Hepatic stellate cell (primary cell): ENCODE results near the gene COPS4.
"Not testable (repeated sequence)": the region's sequence is repeated elsewhere in the genome, so short reads cannot be mapped to it uniquely, and the experiment has no call there.

Experiments
- DNase-seq: peaks from one replicate; pipeline ENCODE4 v3.0.0; 2011; ENCODE audit warnings: low spot score

The COPS4 gene

DNA sequence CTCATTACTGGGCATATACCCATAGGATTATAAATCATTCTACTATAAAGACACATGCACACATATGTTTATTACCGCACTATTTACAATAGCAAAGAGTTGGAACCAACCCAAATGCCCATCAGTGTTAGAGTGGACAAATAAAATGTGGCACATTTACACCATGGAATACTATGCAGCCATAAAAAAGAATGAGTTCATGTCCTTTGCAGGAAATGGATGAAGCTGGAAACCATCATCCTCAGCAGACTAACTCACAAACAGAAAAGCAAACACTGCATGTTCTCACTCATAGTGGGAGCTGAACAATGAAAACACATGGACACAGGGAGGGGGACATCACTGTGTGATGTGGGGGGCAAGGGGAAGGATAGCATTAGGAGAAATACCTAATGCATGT, 11.4 kb upstream of the COPS4 start:
- not testable (repeated sequence) for DNase-seq

DNA sequence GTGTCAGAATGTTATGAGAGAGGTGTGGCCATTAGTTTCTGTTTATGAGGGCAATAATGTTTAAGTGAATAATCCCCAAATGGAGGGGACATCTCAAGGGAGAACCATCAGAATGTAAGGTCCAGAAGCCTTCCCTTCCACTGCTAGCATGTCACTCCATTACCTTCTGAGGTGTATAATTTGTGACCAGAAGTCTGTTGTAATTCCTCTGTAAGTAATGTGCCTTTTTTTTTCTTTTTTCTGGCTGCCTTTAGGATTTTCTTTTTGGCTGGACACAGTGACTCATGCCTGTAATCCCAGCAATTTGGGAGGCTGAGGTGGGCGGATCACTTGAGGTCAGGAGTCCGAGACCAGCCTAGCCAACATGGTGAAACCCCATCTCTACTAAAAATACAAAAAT, 10.8 kb upstream of the COPS4 start:
- no peak for DNase-seq

DNA sequence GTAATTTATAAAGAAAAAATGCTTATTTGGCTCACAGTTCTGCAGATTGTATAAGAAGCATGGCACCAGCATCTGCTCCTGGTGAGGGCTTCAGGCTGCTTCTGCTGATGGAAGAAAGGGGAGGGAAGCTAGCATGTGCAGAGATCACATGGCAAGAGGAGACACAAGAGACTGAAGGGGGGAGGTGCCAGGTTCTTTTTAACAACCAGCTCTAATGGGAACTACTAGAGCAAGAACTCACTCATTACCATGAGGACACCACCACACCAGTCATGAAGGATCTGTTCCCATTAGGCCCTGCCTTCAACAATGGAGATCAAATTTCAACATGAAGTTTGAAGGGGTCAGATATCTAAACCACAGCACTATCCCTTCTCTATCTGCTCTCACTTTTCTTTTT, 9.4 kb upstream of the COPS4 start:
- DNase-seq, result no peak

DNA sequence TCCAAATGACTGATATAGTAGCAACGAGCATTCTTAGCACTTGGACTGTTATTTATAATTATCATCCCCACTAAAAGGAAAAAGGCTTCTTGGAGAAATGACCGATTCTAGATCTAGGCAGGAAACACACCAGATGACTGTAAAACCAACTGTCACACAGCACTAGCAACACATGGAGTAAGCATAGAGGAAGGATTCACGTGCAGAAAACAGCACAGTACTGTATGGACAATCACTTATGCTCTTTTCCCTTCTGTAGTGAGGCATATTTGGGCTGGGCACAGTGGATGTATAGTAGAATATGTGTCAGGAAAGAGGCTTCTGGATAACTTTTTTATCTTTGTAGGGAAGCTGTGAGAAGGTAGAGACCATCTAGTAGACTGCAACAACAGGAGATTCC, 6.0 kb upstream of the COPS4 start:
- DNase-seq, result no peak

DNA sequence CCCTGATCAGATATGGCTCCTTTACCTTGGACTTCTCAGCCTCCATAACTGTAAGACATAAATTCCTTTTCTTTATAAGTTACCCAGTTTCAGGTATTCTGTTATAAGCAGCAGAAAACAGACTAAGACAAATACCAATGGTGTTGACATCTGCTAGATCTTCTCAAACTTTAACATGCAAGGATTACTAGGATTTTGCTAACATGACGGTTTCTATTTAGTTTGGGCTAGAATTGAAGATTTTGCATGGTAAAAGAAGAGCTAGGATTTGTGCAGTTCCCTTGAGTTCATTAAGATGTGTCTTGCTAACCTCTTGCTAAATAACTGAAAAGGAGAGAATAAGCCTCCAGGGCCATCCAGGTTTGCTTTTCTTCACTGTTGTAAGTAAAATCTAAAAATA, 5.3 kb upstream of the COPS4 start:
- DNase-seq, result no peak

DNA sequence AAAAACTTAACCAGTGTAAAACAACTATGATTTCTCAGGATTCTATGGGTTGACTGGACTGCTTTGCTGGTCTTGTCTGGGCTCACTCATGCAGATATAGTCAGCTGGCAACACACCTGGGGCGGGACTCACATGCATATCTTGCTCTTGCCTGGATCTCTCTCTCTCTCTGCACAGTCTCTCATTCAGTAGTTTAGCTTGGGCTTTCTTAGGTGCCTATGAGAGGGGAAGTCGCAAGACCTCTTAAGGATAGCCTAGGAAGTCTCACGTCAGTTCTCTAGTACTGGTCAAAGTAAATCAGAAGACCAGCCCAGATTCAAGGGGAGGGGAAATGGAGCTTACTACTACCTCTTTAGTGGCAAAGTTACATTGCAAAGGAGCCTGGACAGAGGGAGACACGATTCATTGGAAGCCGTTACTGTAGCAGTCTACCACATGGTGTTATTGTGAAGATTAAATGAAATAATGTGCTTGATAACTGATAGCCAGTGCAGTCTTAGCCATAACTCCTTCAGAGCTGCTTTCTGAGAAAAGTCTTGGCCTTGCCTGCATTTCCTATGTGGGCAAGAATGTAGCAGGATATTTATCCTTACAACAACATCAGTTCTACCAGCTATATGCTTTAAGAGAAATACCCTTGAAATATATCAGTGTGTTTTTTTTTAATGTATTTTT, 2.1 kb downstream of the COPS4 start:
- DNase-seq, result no peak

DNA sequence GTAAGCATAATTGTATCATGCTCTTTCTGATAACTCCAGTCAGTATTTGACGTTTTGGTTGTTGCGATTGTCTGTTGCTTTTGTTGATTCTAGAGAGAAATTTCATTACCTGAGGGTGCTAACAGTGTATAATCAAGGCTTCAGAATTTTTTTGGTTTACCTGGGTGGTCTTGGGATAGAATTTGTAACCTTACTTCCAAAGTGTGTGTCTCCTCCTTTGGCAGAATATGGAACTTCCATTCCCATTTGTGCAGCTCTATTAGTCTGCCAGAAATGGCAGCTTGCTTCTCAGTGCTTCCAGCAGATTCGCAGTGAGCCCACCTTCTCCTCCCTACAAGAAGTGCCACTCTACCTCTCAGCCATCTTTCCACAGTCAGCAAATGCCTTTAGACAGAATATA, 5.3 kb downstream of the COPS4 start:
- DNase-seq, result no peak

DNA sequence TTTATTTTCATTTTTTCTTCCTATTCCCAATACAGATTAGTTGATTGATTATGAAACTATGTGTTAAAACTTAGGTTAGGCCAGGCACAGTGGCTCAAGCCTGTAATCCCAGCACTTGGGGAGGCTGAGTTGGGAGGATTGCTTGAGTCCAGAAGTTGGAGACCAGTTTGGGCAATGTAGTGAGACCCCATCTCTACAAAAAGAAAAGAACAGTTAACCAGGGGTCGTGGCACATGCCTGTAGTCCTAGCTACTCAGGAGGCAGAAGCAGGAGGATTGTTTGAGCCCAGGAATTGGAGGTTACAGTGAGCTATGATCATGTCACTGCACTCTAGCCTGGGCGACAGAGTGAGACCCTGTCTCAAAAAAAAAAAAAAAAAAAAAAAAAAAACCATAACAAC, 8.2 kb downstream of the COPS4 start:
- not testable (repeated sequence) for DNase-seq

DNA sequence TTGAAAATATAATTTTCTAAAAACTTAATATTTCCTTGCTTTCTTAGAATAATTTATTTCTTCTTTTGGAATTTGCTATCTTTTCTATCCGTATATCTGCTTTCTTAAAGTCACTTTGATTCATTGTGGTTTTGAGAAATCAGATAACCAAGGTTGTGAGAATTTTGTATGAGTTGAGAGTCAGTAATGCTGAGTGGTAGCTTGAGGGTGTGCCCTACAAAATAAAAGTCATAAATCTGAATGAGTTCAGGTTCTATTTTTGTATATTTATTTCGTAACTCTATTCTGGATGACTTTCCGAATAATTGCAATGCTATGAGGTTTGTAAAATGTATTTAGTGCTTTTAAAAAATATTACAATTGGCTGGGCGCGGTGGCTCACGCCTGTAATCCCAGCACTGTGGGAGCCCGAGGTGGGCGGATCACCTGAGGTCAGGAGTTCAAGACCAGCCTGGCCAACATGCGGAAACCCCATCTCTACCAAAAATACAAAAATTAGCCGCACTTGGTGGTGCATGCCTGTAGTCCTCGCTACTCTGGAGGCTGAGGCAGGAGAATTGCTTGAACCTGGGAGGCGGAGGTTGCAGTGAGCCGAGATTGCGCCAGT, 8.9 kb downstream of the COPS4 start:
- DNase-seq, result peak; percentile 41

DNA sequence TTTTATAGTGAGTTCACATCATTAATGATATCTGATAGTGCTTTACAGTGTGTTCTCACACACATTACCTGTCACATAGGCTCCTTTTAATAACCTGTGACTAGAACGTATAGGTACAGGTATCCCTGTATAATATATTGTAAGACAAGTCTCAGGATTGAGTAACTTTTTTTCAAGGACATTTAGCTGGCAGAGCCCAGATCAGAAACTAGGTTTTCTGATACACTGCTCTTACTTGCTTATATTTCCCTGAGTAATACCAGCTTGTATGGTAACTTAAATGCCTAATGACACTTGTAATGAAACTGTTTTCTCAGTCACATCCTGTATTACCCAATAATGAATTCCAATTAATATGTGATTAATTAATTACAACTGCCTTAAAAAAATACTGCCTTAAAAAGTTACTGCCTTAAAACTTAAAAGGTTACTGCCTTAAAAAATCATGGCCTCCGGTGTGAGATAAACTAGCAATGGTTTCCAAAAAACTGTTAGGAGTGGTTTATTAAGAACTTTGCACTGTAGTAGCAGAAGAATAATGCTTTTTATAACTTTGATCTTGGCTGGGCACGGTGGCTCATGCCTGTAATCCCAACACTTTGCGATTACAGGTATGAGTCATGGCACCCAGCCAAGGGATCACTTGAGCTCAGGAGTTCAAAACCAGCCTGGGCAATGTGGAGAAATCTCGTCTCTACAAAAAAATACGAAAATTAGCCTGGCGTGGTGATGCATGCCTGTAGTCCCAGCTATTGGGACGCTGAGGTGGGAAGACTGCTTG, 11.9 kb downstream of the COPS4 start:
- no peak for DNase-seq

DNA sequence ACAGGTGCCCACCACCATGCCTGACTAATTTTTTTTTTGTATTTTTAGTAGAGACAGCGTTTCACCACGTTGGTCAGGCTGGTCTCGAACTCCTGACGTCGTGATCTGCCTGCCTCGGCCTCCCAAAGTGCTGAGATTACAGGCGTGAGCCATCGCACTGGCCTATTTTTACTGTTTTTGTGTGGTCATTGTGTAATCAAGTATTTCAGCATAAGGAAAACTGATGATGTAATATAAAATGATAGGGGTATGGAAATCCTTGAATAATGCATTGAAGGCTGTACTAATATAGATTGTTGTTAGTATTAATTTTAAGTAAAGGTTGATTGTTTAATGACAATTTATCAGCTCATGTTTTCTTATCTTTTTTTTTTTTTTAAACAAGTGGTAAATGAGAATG, 13.8 kb downstream of the COPS4 start:
- DNase-seq, result not testable (repeated sequence)

DNA sequence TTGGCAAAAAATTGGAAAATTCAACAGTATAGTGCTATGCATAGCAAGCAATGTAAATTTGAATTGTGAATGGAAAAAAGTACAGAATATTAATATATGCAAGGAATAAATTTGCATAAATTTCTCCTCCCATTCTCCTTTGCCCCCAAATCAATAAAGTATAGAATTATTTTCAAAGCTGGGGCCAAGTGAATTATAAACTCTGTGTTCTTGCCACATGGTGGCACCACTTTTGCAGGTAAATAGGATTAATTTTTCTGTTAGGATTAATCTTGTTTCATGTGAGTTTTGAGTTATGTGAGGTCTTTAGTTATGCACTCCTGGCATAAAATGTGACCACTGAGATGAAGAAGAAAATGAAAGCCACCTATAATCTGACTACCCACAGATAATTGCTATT, 19.9 kb downstream of the COPS4 start:
- peak; percentile 21 for DNase-seq

DNA sequence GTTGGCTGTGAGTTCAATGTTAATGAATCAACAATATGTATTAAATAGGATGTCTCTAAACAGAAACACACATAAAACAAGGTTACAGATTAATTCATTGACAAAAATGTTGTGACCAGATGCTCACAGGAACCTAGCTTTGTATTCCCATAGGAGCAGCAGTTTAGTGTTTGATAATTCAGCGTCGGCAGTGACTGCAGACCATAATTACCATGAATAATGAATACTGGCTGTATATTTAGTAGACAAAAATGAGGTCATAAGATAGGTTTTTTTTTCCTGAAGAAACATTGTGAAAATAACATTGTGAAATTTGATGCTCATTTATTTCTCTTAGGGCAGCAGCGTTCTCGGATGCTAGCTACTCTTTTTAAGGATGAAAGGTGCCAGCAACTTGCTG, 27.8 kb downstream of the COPS4 start:
- DNase-seq, result no peak

DNA sequence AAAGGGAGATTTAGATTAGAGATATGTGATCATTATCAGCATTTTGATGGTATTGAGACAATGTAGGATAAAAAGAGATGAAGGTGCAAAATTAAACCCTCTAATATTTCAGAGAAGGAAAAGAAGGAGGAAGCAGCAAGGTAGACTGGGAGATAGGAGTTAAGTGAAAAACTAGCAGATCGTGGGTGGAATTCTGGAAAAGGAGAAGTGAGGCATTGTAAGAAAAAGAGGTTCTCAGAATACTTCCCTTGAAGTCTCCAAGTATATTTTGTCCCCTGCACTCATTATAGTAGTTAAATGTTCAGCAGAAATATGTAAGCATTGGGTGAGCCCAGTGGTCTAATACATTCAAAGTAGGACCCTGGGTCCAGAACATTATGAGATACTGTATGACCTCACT, 30.3 kb downstream of the COPS4 start:
- DNase-seq, result no peak

DNA sequence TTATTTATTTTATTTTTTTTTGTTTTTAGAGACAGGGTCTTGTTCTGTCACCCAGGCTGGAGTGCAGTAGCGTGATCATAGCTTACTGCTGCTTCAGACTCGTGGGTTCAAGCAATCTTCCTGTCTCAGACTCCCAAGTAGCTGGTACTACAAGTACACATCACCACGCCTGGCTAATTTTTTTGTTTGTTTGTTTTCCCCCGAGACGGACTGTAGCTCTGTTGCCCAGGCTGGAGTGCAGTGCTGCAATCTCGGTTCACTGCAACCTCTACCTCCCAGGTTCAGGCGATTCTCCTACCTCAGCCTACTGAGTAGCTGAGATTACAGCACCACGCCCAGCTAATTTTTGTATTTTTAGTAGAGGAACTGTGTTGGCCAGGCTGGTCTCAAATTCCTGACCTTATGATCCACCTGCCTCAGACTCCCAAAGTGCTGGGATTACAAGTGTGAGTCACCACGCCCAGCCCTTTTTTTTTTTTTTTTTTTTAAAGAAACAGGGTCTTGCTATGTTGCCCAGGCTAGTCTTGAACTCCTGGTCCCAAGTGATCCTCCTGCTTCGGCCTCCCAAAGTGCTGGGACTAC, 32.2 kb downstream of the COPS4 start:
- DNase-seq, result no peak

DNA sequence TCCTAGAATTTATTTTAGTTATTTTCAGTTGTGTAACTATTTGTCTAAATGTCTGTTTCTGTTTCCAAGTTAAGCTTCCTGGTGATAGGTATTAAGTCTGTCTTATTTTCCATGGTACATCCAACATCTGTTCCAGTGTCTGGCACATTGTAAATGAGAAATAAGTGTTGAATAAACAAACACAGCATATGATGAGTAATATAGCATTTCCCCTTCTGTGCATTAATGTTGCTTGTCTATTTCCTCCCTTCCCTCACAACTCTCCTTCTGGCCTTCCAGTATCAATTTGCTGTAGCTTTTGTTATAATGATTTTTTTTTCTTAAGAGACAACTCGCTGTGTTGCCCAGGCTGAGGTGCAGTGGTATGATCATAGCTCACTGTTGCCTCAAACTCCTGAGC, 36.1 kb downstream of the COPS4 start:
- no peak for DNase-seq

DNA sequence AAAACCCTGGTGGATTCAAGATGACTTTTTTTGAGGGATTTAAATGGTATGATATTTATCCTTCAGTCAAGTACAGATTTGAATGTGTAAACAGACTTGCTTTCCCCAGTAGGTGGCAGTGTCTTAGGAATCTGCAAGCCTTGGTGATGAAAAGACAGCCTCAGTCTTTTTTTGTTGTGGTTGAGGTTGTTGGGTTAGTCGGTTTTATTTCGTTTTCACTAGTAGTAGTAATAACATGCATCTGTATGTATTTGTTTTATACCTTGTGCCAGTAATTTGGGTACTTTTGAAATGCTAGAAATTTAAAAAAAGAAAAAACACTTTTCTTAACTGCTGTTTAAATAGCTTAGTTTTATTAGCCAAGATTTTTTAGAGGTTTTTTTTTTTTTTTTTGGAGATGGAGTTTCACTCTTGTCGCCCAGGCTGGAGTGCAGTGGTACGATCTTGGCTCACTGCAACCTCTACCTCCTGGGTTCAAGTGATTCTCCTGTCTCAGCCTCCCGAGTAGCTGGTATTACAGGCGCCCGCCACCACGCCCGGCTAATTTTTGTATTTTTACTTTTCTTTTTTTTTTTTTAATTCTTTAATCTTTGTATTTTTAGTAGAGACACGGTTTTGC, 39.2 kb downstream of the COPS4 start:
- DNase-seq, result peak; percentile 58

DNA sequence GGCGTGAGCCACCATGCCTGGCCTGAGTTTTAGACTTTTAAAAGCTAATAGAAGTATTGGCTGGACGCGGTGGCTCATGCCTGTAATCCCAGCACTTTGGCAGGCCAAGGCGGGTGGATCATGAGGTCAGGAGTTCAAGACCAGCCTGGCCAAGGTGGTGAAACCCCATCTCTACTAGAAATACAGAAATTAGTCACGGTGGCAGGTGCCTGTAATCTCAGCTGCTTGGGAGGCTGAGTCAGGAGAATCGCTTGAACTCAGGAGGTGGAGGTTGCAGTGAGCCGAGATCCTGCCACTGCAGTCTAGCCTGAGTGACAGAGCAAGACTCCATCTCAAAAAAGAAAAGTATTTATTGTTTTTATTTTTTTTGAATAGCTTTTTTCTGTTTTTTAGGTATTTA, 39.8 kb downstream of the COPS4 start:
- DNase-seq, result not testable (repeated sequence)

DNA sequence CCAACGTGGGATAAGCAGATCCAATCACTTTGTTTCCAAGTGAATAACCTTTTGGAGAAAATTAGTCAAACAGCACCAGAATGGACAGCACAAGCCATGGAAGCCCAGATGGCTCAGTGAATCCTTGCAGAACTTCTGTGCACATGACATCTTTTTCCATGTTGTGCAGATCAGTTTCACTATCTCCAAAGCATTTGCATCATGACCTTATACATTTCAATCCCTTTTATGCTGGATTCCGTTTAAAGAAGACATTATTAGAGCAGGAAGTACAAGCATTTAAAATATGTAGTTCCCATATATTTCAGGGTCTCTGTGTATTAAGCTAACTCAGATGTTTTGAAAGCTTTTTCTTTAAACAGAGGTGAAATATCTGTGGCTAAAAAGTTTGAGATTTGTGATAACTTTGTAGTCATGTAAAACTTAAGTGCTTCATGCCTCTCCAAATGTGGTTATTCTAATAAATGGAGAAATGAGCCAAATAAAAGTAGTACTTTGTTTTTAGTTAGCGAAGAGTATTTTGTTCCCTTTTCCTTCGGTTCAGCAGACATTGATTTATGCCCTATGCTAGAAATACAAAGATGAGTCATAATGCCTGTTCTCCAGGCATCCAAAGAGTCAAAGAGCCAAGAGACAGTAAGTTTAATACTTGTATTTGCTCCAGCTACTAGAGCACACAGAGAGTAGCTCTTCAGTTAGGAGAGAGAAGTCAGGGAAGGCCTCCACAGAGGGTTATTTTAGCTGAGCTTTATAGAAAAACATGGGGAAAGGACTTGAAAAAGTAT, 40.5 kb downstream of the COPS4 start:
- peak; percentile 43 for DNase-seq

DNA sequence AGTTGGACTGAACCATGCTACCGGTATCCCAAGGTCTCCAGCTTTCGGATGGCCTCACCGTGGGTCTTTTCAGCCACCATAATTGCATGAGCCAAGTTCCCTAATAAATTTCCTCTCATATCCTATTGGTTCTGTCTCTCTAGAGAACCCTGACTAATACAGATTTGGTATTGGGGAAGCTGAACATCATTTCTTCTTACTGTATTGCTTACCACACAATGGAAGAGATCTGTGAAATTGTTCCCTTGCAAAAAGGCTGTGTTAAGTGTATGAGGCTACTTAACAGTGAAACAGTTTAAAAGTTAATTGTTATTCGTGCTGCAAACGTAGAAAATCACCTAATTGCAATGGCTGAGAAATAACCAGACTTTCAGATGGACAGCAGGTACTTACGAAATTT, 45.6 kb downstream of the COPS4 start:
- DNase-seq, result no peak

DNA sequence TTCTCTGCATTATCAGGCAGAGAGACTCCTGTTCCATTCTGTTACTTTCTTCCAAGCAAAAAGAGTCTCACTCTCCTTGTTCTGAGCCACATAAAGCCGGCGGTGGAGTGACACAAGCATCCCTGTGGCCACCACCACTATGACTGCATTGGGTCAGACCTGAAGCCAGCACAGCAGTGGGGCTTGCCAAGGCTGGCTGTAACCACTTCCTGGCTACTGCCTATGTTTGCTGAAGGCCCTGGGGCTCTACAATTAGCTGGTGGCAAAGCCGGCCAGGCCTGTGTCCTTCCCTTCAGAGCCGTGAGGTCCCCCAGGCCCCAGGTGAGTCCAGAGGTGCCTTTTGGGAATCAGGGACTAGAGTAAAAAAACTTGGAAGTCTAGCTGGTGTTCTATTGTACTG, 47.8 kb downstream of the COPS4 start:
- no peak for DNase-seq

DNA sequence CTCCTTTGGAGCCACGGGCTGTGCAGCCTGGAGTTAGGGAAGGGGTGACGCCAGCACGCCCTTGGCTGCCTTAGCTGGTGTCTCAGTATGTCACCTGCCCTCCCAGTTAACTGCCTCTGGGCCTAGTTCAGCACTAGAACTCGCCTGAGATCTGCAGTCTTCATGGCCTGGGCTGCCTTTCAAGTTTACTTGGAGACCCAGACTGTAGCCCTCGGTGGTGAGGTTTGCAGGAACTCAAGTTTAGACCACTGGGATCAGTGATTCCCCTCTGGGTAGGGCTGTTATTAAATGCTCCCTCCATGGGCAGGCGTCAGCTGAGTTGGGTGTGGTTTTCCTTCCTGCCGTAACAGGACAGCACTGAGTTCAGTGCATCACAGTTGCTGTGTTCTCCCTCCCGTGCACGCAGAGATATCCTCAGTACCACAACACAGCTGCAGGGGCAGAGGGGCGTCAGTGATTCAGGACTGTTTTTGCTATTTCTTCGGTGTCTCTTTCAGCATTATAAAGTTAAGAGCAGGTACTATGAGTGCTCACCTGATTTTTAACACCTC, 49.0 kb downstream of the COPS4 start:
- no peak for DNase-seq
